IPS DF 4.7 (cell line): ENCODE measurements around the gene CLEC18C.
"Not testable (repeated sequence)": the region's sequence is repeated elsewhere in the genome, so short reads cannot be mapped to it uniquely, and the experiment has no call there.

ENCODE experiments used
- DNase-seq: peaks from one replicate; pipeline ENCODE4 v3.0.0-alpha.2; 2013; ENCODE audit warnings: low spot score; ENCODE audit errors: extremely low read depth

CLEC18C gene

DNA sequence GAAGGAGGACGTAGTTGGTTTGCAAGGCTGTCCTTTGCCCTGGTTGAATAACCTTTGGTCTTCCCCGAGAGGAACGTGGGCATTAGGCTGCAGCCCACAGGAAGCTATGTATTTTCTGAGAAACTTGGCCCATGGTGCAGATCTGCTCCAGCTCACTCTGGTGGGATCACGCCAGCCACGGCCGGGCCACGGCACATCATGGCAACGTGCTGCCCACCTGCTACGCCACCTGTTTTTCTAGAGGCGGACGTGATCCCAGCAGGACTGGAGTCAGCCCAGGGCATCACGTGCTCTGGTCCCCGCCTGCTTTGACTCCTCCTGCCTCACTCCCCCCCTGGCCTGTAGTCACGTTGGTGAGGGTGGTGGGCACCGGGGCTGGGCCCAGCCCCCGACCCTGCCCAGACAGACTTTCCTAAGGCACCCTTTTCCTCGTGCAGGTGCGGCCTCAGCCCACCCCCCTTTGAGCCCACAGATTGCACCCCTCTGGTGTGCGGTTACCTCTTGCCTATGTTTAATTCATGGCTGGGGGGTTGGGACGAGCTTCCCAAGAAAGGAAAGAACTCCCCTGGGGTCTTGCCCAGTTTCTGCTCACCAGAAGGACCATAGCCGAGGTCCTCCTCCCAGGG, at the start of gene CLEC18C:
Gene CLEC18C (plus strand): TSS at position 576 of the 626 bp plus-strand sequence. CDS start 492 bp downstream, outside the sequence.
- DNase-seq, result not testable (repeated sequence)

DNA sequence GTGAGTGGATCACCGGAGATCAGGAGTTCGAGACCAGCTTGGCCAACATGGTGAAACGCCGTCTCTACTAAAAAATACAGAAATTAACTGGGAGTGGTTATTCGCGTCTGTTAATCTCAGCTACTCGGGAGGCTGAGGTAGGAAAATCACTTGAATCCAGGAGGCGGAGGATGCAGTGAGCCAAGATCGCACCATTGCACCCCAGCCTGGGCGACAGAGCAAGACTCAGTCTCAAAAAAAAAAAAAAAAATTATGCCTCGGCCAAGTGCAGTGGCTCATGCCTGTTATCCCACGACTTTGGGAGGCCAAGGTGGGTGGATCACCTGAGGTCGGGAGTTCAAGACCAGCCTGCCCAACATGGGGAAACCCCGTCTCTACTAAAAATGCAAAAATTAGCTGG, 49.8 kb upstream of the CLEC18C start:
- not testable (repeated sequence) for DNase-seq

DNA sequence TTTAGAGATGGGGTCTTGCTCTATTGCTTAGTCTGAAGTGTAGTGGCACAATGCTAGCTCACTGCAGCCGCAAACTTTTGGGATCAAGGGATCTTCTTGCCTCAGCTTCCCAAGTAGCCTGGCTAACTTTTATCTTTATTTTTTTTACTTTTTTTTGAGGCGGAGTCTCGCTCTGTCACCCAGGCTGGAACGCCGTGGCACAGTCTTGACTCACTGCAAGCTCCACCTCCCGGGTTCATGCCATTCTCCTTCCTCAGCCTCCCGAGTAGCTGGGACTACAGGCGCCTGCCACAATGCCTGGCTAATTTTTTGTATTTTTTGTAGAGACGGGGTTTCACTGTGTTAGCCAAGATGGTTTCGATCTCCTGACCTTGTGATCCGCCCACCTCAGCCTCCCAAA, 47.4 kb upstream of the CLEC18C start:
- not testable (repeated sequence) for DNase-seq

DNA sequence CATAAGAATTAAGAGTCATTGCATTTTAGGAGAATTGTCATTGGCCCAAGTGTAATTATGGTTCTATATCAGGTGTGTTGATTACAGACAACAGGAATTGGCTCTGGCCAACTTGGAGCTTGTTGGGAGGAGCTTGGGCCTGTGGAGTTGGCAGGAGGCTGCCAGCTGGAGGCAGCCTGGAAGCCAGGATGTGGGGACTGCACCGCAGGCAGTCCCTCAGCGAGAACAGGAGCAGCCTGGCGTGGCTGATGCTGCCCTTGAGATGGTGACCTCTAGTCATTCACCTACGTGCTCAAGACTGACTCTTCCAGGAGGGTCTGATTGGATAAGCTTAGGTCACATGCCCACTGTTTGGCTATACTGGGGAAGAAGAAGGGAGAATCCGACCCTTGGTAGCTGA, 45.9 kb upstream of the CLEC18C start:
- not testable (repeated sequence) for DNase-seq

DNA sequence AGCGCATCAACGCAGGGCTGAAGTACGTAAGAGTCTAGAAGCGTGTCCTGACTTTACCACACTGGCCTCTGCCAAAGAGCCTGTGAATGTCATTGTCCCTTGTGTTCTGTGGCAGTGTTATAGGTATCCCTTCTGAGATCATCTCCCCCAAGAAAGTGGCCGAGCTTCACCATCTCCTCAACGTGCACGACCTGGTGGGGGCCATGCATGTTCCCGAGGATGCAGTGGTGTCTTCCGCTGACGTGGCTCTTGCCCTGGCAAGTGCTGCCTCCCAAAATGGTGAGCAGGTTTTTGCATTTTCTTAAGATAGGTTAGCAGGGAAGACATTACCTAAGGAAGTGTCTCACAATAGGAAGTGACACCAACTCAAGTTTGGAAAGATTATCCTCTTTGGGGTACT, 44.7 kb upstream of the CLEC18C start:
- DNase-seq, result not testable (repeated sequence)

DNA sequence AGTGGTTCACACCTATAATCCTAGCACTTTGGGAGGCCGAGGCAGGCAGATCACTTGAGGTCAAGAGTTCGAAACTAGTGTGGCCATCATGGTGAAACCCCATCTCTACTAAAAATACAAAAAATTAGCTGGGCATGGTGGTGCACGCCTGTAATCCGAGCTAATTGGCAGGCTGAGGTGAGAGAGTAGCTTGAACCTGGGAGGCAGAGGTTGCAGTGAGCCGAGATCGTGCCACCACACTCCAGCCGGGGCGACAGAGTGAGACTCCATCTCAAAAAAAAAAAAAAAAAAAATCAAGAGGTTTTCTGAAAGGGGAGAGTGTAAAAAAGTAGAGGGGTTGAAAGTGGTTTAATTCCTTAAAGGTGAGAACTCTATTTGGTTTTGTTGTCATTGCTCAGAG, 37.8 kb upstream of the CLEC18C start:
- DNase-seq, result not testable (repeated sequence)

DNA sequence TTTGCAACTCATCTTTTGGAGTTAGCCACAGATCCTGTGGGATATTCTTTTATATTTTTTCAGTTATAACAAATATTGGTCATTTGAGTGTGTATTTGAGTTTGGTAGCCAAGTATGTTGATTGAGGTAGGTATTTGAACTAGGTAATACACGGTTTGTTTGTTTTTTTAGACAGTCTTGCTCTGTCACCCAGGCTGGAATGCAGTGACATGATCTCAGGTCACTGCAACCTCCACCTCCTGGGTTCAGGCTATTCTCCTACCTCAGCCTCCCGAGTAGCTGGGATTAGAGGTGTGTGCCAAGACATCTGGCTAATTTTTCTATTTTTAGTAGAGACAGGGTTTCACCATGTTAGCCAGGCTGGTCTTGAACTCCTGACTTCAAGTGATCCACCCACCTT, 37.0 kb upstream of the CLEC18C start:
- not testable (repeated sequence) for DNase-seq

DNA sequence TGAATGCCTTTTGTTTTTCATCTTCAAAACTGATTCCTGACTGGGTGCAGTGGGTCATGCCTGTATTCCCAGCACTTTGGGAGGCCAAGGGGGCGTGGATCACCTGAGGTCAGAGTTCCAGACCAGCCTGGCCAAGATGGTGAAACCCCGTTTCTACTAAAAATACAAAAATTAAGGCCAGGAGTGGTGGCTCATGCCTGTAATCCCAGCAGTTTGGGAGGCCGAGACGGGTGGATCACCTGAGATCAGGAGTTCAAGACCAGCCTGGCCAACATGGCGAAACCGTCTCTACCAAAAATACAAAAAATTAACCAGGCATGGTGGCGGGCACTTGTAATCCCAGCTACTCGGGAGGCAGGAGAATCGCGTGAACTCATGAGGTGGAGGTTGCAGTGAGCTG, 30.8 kb upstream of the CLEC18C start:
- DNase-seq, result not testable (repeated sequence)

DNA sequence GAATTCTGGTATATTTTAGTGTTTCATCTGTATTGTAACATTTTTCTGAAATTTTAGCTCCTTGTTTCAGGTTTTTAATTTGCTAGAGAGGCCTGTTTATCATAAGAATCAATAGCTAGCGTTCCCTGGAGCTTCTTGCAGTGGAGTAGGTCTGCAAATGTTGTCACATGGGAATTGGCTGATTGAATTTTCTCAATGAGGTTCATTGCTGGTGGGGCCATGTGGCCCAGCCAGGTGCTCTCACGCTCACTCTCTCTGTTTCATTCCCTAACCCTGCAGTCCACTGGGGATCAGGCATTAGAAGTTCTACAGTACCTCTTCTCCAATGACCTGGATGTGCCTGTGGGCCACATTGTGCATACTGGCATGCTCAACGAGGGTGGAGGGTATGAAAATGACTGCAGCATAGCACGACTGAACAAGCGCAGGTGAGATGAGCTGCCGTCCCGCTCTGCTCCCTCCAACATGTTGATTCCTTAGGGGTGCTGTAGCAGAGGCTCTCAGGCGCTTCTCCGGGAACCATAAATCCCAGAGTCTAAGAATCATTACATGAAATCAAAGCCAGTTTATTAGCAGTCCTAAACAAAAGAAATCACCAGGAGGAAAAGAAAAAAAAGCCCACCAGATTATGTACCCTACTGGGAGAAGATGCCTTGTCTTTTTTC, 30.2 kb upstream of the CLEC18C start:
- DNase-seq, result not testable (repeated sequence)

DNA sequence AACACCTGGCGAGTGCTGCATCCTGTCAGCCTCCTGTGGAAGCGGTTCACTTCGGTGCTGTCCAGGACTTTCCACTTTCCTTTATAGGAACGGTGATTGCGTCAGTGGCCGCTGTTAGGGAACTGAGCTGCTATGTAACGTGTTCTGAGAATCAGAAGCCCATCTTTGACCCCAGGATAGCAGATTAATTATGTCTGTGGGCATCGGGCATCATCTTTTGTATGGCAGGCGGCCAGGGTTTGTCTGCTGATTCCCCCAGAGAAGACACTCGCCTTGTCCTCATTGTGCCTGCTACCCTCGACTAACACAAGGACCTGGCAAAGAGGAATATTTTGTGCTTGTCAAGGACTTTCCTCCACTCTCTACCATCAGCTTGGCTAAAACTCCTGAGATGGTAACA, 25.7 kb upstream of the CLEC18C start:
- not testable (repeated sequence) for DNase-seq

DNA sequence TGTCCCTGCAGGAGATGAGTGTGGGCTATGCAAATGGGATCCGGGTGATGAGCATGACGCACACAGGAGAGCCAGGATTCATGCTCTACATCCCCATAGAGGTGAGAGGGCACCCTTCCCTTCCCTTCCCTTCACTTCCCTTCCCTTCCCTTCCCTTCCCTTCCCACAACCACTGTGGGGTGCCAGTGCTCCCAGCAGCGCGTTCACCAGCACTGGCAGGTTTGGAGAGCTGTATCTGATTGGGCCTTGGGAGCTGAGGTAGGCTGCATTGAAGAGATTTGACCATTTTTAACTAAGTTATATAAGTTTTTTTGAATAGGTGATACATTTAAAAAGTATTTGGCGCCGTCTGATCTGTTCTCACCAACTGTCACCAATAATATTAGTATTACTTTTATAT, 25.1 kb upstream of the CLEC18C start:
- DNase-seq, result not testable (repeated sequence)

DNA sequence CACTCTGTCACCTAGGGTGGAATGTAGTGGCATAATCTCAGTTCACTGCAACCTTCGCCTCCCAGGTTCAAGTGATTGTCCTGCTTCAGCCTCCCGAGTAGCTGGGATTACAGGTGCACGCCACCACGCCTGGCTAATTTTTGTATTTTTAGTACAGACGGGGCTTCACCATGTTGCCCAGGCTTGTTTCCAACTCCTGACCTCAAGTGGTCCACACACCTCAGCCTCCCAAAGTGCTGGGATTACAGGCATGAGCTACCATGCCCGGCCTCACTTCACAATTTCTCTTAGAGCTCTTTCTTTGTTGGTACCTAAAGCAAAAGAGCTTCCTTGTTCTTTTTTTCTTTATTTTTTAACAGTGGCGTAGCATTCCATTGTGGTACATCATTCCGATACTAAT, 24.3 kb upstream of the CLEC18C start:
- not testable (repeated sequence) for DNase-seq

DNA sequence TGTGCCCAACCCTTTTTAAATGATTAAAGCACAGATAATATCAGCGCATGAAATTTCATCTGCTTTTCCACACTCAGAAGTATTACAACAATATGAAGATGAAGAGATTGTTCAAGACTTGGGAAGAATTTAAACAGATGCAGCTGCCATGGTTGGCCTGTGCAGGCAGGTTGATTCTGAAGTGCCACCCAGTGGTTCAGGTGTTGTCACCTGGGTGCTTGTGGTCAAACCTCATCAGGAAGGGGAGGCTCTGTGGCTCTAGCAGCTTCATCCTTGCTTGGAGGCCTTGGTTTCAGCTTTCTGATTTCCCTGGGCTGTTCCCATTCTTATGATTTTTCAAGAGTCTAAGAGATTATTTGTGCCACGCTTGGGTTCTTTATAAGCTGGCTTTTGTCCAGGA, 22.2 kb upstream of the CLEC18C start:
- no peak for DNase-seq

DNA sequence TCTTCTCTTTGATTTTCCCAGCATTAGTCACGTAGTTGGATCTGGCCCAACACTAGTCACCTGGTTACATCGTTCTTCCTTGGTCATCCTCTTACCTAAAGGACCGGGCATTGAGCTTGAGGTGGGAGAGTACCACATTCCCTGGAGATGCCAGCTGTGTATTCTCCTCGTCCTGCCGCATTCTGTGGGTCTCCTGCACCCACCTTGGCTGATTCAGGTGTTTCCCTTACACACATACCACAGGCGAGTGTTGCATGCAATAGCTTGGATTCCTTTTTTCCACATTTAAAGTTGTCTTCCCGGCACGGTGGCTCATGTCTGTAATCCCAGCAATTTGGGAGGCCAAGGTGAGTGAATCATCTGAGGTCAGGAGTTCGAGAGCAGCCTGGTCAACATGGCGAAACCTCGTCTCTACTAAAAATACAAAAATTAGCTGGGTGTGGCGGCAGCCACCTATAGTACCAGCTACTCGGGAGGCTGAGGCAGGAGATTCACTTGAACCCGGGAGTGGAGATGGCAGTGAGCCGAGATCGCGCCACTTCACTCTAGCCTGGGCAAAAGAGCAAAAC, 21.6 kb upstream of the CLEC18C start:
- no peak for DNase-seq

DNA sequence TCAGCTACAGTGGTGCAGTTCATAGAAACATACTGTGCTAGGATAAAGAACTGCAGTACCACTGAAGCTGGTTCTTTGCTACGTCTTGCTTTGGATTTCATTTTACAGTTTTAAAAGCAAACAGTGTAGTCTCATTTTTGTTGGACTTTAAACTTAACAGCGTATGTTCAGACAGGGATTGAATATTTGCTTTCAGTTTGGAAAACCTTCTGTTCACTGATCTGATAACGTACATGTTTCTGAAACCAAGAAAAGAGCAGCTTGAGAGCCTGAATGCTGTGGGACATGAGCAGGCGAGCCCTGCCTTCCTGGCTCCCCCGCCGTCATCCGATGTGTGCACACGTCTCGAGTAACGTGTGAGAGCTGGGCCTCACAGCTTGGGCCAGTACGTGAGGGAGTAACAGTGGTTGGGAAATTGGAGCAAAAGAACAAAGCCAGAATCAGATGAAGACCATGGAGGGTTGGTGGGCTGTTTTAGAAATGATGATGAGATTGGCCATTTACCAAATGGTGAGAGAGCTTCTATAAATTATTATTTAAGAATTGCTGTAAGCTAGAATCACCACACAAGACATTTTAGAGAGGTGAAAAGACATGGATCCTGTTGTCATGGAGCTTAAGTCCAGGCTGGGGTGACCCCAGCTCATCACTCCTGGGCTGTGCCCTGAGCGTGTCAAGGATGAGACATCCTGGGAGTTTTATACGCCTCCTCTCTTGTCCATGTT, 20.8 kb upstream of the CLEC18C start:
- no peak for DNase-seq

DNA sequence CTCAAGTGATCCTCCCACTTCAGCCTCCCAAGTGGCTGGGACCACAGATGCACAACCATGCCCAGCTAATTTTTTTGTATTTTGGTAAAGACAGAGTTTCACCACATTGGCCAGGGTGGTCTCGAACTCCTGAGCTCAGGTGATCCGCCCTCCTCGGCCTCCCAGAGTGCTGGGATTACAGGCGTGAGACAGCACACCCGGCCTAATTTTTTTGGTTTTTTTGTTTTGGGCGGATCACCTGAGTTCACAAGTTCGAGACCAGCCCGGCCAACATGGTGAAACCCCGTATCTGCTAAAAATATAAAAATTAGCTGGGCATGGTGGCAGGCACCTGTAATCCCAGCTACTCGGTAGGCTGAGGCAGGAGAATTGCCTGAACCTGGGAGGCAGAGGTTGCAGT, 18.9 kb upstream of the CLEC18C start:
- not testable (repeated sequence) for DNase-seq

DNA sequence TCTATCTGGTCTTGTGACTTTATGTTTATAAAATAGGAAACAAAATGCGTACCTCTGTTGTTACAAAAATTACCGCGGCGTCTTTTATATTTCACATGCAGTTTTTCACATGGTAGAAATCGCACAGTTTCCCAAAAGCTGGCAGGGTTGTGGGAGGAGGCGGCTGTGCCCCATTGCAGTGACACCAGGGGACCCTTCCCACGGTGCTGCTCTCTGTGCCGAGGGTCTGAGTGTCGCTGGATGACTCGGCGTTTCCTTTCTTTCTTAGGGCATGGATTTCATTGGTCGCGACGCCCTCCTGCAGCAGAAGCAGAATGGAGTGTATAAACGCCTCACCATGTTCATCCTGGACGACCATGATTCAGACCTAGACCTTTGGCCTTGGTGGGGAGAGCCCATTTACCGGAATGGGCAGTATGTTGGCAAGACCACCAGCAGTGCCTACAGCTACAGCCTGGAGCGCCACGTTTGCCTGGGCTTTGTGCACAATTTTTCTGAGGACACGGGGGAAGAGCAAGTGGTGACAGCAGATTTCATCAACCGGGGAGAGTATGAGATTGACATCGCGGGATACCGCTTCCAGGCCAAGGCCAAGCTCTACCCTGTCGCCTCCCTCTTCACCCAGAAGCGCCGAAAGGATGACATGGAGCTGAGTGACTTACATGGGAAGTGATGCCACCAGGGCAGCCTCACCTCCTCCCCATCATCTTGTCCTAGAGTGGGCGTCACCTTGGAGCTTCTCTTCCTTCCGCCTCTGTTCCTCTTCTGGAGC, 17.2 kb upstream of the CLEC18C start:
- no peak for DNase-seq

DNA sequence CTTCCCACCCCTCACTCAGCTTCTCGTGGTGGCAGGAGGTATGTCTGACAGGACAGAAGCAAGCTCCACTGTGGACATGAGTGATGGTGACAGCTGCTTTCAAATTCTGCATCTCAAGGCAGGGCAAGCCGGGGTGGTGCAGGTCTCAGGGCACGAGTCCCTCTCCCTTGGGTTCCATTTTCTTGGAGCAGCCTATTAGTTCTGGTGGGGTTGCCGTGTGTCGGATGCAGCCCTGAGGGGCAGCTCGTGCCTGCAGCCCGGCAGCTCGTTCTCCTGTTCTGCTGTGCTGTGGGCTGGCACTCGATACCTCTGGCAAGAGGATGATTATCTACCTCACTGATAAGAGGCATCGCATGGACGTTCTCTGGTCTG, 16.5 kb upstream of the CLEC18C start:
- no peak for DNase-seq

DNA sequence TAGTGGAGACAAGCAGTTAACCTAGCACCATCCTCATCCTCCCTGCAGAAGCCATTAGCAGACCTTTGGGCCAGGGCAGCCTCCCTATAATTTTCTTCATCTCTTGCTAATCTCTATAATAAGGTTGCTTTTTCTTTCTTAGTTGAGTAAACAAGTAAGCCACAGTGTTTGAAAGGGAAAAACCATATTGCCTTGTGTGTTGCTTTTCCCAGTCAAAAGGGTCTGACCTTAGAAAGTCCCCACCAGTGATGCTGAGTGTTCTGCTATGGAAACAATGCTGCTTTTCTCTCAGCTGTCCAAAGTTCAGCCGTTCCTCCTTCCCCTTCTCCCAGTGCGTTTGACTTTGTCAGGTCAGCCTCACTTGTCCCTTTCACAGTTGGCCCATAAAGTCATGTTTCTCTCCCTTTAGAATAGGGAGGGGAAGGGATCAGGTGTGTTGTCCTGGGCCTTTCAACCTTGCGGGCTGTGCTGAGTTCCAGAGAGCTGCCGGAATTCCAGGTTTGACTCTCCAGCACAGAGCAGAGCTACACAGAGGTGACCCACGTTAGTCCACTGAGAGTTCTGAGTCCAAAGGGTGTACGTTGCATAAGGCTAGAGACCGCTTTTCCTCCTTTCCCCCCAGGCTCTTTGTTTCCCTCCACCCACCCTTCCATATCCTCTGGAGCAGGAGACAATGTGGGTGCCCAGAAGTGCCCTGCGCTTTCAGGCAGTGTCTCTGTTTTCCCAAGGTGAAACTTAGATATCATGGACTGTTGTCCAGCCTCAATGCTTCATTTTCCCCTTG, 15.9 kb upstream of the CLEC18C start:
- no peak for DNase-seq

DNA sequence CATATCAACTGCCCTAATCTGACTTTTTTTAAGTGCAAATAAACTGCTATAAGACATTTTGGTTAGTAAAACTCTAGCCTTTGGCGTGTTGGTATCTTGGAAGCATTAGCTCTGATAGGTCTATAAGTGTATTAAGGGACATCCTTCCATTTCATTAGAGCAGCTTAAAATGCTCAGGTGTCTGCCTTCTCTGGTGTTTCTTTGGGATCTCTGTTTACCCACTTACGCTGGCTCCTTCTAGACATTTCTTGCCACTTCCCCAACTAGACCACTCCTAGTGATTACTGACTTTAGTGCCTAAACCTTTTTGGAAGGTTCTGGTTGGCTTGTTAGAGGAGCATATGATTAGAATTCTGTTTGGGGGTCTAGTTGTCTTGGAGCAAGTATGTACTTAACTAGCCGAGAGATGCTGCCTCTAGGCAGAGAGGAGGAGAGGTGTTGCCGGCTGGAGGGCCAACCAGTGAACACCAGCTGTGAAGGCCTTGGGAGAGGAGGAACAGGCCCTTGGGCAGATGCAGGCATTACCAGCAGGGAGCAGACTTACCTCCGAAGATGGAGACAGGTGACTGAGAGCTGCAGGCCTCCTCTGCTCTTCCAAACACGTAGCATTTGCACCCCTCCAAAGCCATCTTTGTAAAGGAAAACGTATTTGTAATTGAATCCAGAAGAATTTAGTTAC, 15.2 kb upstream of the CLEC18C start:
- DNase-seq, result no peak
